Breast epithelium (tissue), 3 donors: ENCODE data around the gene GHRHR.

ENCODE experiments used
- POLR2A ChIP-seq: fragments of 450-650 bp; IDR thresholded peaks from one replicate; pipeline ENCODE4 v1.6.1; 2016; ENCODE audit warnings: antibody characterized with exemption, mild to moderate bottlenecking, moderate library complexity
- POLR2AphosphoS5 ChIP-seq, 3 donors: sonication (generic); formaldehyde crosslinking; IDR thresholded peaks; one replicate each; pipeline ENCODE4 v1.6.1; 2017; ENCODE audit warnings: antibody characterized with exemption in 3 of 3

DNA sequence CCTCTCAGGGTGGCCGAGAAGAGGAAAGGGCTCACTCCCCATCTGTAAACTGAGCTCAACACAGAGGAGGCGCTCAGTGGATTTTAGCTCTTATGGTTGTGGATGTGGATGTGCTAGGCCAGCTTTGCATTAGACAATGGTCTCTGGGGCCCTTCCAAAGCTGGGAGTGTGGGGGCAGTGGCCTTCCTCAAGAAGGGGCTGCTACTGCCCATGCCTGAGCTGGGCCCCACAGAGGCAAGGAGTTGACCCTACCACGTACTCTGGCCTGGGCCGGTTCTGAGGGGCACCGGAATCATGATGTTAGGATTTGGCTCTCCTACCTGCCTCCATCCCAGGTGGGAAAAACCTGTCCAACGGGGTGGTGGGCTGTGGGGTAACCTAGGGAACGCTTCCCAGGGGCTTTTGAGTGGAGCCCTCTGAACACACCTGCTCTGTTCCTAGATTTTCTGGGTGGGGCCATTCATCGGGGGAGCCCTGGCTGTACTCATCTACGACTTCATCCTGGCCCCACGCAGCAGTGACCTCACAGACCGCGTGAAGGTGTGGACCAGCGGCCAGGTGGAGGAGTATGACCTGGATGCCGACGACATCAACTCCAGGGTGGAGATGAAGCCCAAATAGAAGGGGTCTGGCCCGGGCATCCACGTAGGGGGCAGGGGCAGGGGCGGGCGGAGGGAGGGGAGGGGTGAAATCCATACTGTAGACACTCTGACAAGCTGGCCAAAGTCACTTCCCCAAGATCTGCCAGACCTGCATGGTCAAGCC lies 40.6 kb upstream of the GHRHR start:
- TF ChIP-seq POLR2A: no peak
- TF ChIP-seq POLR2AphosphoS5 (IDR thresholded peaks at IDR 0.05): no peak
